Testis (tissue), 3 donors: Measurements from ENCODE around the gene SH2D1B. TPM values are rescaled to one million over a fixed set of nuclear protein-coding genes. Genes with fewer than 3 reads are reported as not detected.

Experiments used
- DNase-seq: peaks from one replicate; pipeline ENCODE4 v3.0.0-alpha.2; 2019
- H3K27ac ChIP-seq, 2 donors: fragments of 200-600 bp; sonication (generic); one replicate each; pipeline ENCODE4 v1.5.1; 2019
- H3K27me3 ChIP-seq: fragments of 200-600 bp; sonication (generic); one replicate; pipeline ENCODE4 v1.5.1; 2019
- H3K36me3 ChIP-seq: fragments of 200-600 bp; sonication (generic); one replicate; pipeline ENCODE4 v1.5.1; 2017; ENCODE audit warnings: low read depth; ENCODE audit errors: missing control alignments
- H3K4me1 ChIP-seq: fragments of 200-600 bp; sonication (generic); one replicate; pipeline ENCODE4 v1.5.1; 2019
- H3K4me3 ChIP-seq, 2 donors: fragments of 200-600 bp; sonication (generic); one replicate each; pipeline ENCODE4 v1.5.1; 2017 to 2019
- H3K9me3 ChIP-seq: fragments of 200-600 bp; sonication (generic); one replicate; pipeline ENCODE4 v1.5.1; 2017
- CTCF ChIP-seq, 3 experiments: fragments of 450-650 bp in 2 of 3; fragments of 200-600 bp in 1 of 3; sonication (generic) in 1 of 3; IDR thresholded peaks; one replicate each; pipeline ENCODE4 v1.5.1; 2016 to 2019; ENCODE audit warnings: antibody characterized with exemption in 3 of 3, mild to moderate bottlenecking in 2 of 3, moderate library complexity in 1 of 3
- POLR2A ChIP-seq: fragments of 450-650 bp; IDR thresholded peaks from one replicate; pipeline ENCODE4 v1.6.1; 2017; ENCODE audit warnings: antibody characterized with exemption, mild to moderate bottlenecking, moderate library complexity
- WGBS, 2 donors: methylation state at CpG; one replicate each; pipeline ENCODE4 v1.1.5; 2018; 5-methylcytosine and 5-hydroxymethylcytosine counted together
- intact Hi-C: fragments of 100-400 bp; cut with DNase I; formaldehyde crosslinking; loops from one replicate; pipeline ENCODE4 v1.15.1; 2023; ENCODE audit warnings: low total_unique reads
- polyA plus RNA-seq: library from polyadenylated mRNA; stranded (reverse); fragments of 350-450 nt; fragmentation: Illumina TruSeq; extraction: RNeasy Lipid Tissue Mini Kit (QIAGEN cat#74804); gene quantifications from one replicate; pipeline ENCODE4 v1.2.3, GENCODE V29; 2014; ENCODE audit warnings: low read depth, low replicate concordance; ENCODE audit not compliant: insufficient read depth
- total RNA-seq, 2 donors: library from RNA; depleted of rRNA; stranded (reverse); fragments of >200 nt; gene quantifications; one replicate each; pipeline ENCODE4 v1.2.3, GENCODE V29; 2016

SH2D1B gene
- total and polyA plus RNA-seq, 3 donors from 2014 or later = 0.59 to 1.3 (median 0.62) TPM

DNA sequence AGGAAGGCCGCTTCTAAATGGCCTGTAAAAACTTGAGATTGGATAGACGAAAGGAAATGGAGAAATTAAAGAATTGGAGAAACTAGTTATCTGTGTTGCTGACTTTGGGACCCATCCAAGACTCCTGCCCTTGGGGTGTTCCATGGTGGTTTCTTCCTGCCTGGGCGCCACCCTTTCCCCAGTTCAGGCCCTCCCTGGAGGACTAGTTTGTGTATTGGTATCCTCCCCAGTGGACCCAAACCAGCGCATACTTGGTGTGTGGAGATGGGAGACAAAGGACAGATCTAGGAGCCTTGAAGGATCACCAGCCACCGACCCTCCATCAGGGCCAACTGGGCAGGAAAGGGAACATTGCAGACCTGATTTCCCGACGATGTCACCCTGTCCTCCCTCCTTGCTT lies 42.4 kb downstream of the SH2D1B start:
- Histone ChIP-seq H3K27ac (no peak overlapping the region), H3K9me3 (no peaks in the 10 kb centered on the region), H3K27me3 (no peaks in the 10 kb centered on the region), H3K4me1 (no peaks in the 10 kb centered on the region), H3K4me3 (no peak overlapping the region), H3K36me3 (no peaks in the 10 kb centered on the region)
- 77 to 87% methylated on average over 6 to 7 of the region's 7 CpGs for WGBS, 2 donors
- no peak for DNase-seq
- intact Hi-C loops = no loop called here
- no peak for TF ChIP-seq POLR2A

GRCh38 chr1:162368451-162368850 lies 43.5 kb downstream of the SH2D1B start:
- Histone ChIP-seq H3K9me3 (no peaks in the 10 kb centered on the region), H3K36me3 (no peaks in the 10 kb centered on the region), H3K4me3 (no peak overlapping the region), H3K27ac (no peak overlapping the region), H3K27me3 (no peaks in the 10 kb centered on the region), H3K4me1 (no peaks in the 10 kb centered on the region)
- no peak for TF ChIP-seq CTCF (IDR thresholded peaks at IDR 0.05)
- TF ChIP-seq POLR2A = no peak
- DNase-seq = no peak
- intact Hi-C loops = no loop called here
- WGBS, 2 donors = 67 to 86% methylated on average over 4 of the region's 4 CpGs

GRCh38 chr1:162367772-162368171 lies 44.2 kb downstream of the SH2D1B start:
- no peaks in the 10 kb centered on the region for H3K36me3 ChIP-seq
- no peak for DNase-seq
- no peaks in the 10 kb centered on the region for H3K27me3 ChIP-seq
- TF ChIP-seq CTCF (IDR thresholded peaks at IDR 0.05) = no peak
- no peaks in the 10 kb centered on the region for H3K9me3 ChIP-seq
- H3K27ac ChIP-seq = no peak overlapping the region
- H3K4me1 ChIP-seq = no peaks in the 10 kb centered on the region
- intact Hi-C loops = no loop called here
- no peak overlapping the region for H3K4me3 ChIP-seq
- WGBS, 2 donors = 60 to 62% methylated on average over 10 of the region's 10 CpGs

GRCh38 chr1:162367073-162367472 lies 44.9 kb downstream of the SH2D1B start:
- intact Hi-C loops = no loop called here
- 77 to 79% methylated on average over 20 to 36 of the region's 36 CpGs for WGBS, 2 donors
- Histone ChIP-seq H3K27me3 (no peaks in the 10 kb centered on the region), H3K27ac (no peak overlapping the region), H3K36me3 (no peaks in the 10 kb centered on the region), H3K4me1 (no peaks in the 10 kb centered on the region), H3K9me3 (no peaks in the 10 kb centered on the region), H3K4me3 (peak overlapping the region in 1 of 2 donors; percentile 48)
- no peak for TF ChIP-seq POLR2A
- no peak for TF ChIP-seq CTCF (IDR thresholded peaks at IDR 0.05)
- DNase-seq = no peak

GRCh38 chr1:162366671-162367070 lies 45.3 kb downstream of the SH2D1B start:
- peak overlapping the region in 1 of 2 donors; percentile 48 for H3K4me3 ChIP-seq
- no peak for TF ChIP-seq CTCF (IDR thresholded peaks at IDR 0.05)
- TF ChIP-seq POLR2A = no peak
- no peaks in the 10 kb centered on the region for H3K36me3 ChIP-seq
- 42 to 70% methylated on average over 9 of the region's 9 CpGs for WGBS, 2 donors
- no peaks in the 10 kb centered on the region for H3K4me1 ChIP-seq
- no peaks in the 10 kb centered on the region for H3K9me3 ChIP-seq
- DNase-seq = no peak
- H3K27me3 ChIP-seq = no peaks in the 10 kb centered on the region
- intact Hi-C loops = no loop called here
- no peak overlapping the region for H3K27ac ChIP-seq
